ENCODE results near the gene WNT6. TPM values are rescaled to one million over a fixed set of nuclear protein-coding genes. Genes with fewer than 3 reads are reported as not detected.
A peak's percentile ranks its signal among the peaks of the same experiment; 100 is the strongest.

The WNT6 gene
- total RNA-seq, 1 donor = not detected

- H3K4me3 ChIP-seq (ENCODE audit: low read depth, low read length) = no peak overlapping the region
- DNase-seq (ENCODE audit: low read depth) = no peak
- no peak for TF ChIP-seq CTCF (IDR thresholded peaks at IDR 0.05; ENCODE audit: insufficient read depth, low read depth, low read length)
Measured at GRCh38 chr2:218896501-218897393, 37.1 kb downstream of the WNT6 start.

GRCh38 chr2:218897394-218898108 lies 37.9 kb downstream of the WNT6 start:
- H3K4me3 ChIP-seq (ENCODE audit: low read depth, low read length) = no peak overlapping the region
- no peak for DNase-seq (ENCODE audit: low read depth)
- no peak for TF ChIP-seq CTCF (IDR thresholded peaks at IDR 0.05; ENCODE audit: insufficient read depth, low read depth, low read length)

GRCh38 chr2:218898109-218898878 lies 38.7 kb downstream of the WNT6 start:
- TF ChIP-seq CTCF (IDR thresholded peaks at IDR 0.05; ENCODE audit: insufficient read depth, low read depth, low read length) = peak; percentile 92
- peak; percentile 43 for DNase-seq (ENCODE audit: low read depth)
- no peak overlapping the region for H3K4me3 ChIP-seq (ENCODE audit: low read depth, low read length)

GRCh38 chr2:218899147-218899546 lies 39.5 kb downstream of the WNT6 start:
- DNase-seq (ENCODE audit: low read depth) = no peak
- no peak for TF ChIP-seq CTCF (IDR thresholded peaks at IDR 0.05; ENCODE audit: insufficient read depth, low read depth, low read length)
- no peak overlapping the region for H3K4me3 ChIP-seq (ENCODE audit: low read depth, low read length)

GRCh38 chr2:218902427-218902826 lies 42.8 kb downstream of the WNT6 start:
- no peak for DNase-seq (ENCODE audit: low read depth)
- no peak overlapping the region for H3K4me3 ChIP-seq (ENCODE audit: low read depth, low read length)
- TF ChIP-seq CTCF (IDR thresholded peaks at IDR 0.05; ENCODE audit: insufficient read depth, low read depth, low read length) = no peak

GRCh38 chr2:218904176-218904575 lies 44.6 kb downstream of the WNT6 start:
- DNase-seq (ENCODE audit: low read depth) = no peak
- TF ChIP-seq CTCF (IDR thresholded peaks at IDR 0.05; ENCODE audit: insufficient read depth, low read depth, low read length) = no peak
- H3K4me3 ChIP-seq (ENCODE audit: low read depth, low read length) = no peak overlapping the region

Data from fibroblast of villous mesenchyme (primary cell).